Thymus (tissue), 11 donors: ENCODE results near the gene HAUS8. TPM values are rescaled to one million over a fixed set of nuclear protein-coding genes. Genes with fewer than 3 reads are reported as not detected.

ENCODE experiments used
- DNase-seq, 9 donors: peaks; one replicate each; pipeline ENCODE4 v3.0.0-alpha.2; 2013; ENCODE audit warnings: low spot score in 9 of 9, low read depth in 6 of 9, missing footprints in 1 of 9
- H3K27ac ChIP-seq, 2 donors: one replicate each; pipeline ENCODE4 v1.5.1; 2013; ENCODE audit warnings: control low read depth in 1 of 2, low read depth in 1 of 2, low read length in 1 of 2, mild to moderate bottlenecking in 1 of 2, moderate library complexity in 1 of 2
- H3K27me3 ChIP-seq, 2 donors: one replicate each; pipeline ENCODE4 v1.5.1; 2013; ENCODE audit warnings: low read length in 1 of 2; ENCODE audit not compliant: control insufficient read depth in 2 of 2, insufficient read depth in 1 of 2
- H3K36me3 ChIP-seq, 2 donors: one replicate each; pipeline ENCODE4 v1.5.1; 2013; ENCODE audit warnings: low read length in 1 of 2, mild to moderate bottlenecking in 1 of 2, moderate library complexity in 1 of 2; ENCODE audit not compliant: control insufficient read depth in 2 of 2, insufficient read depth in 2 of 2
- H3K4me1 ChIP-seq, 2 donors: one replicate each; pipeline ENCODE4 v1.5.1; 2013; ENCODE audit warnings: low read length in 2 of 2; ENCODE audit not compliant: control insufficient read depth in 2 of 2, insufficient read depth in 2 of 2
- H3K4me3 ChIP-seq, 2 donors: one replicate each; pipeline ENCODE4 v1.5.1; 2013; ENCODE audit warnings: low read length in 2 of 2, control low read depth in 1 of 2, mild to moderate bottlenecking in 1 of 2
- H3K9me3 ChIP-seq, 2 donors: one replicate each; pipeline ENCODE4 v1.5.1; 2013; ENCODE audit warnings: low read length in 1 of 2, mild to moderate bottlenecking in 1 of 2; ENCODE audit not compliant: control insufficient read depth in 2 of 2, insufficient read depth in 1 of 2
- WGBS: extraction: QIAGEN DNeasy Blood & Tissue Kit; methylation state at CpG from one replicate; pipeline ENCODE4 v1.1.7; 2013; 5-methylcytosine and 5-hydroxymethylcytosine counted together
- polyA plus RNA-seq: library from polyadenylated mRNA; stranded (reverse); fragments of 200-250 nt; gene quantifications from one replicate; pipeline ENCODE4 v1.2.3, GENCODE V29; 2013
- total RNA-seq: library from RNA; stranded (reverse); fragments of 120-200 nt; gene quantifications from one replicate; pipeline ENCODE4 v1.2.4, GENCODE V29; 2013
- donor health status: healthy.

The HAUS8 gene
- total and polyA plus RNA-seq, 2 donors = 12.8 to 19.5 TPM

DNA sequence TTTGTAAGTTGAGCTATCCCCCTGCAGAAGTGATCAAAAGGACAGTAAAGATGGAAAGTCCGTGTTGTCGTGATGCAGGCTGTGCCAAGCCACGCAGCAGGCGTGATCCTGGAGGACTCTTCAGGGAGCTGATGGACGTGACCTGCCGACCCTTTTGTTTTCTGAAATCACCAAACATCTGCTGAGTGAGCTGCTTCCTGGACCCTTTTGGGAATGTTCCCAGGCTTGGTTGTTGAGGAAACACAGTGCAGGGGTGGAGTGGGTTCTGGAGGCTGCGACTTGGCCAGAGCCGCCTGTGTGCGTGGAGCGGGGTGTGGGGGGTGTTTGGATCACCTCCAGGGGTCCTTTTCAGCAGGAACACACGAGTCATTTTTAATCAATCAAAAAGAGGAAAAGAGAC lies 33.3 kb downstream of the HAUS8 start:
- H3K4me3 ChIP-seq = no peak overlapping the region
- peaks cover 0 to 6% of the 10 kb centered on the region in 2 donors for H3K27me3 ChIP-seq
- H3K9me3 ChIP-seq = no peaks in the 10 kb centered on the region
- H3K36me3 ChIP-seq = no peaks in the 10 kb centered on the region
- no peak overlapping the region for H3K27ac ChIP-seq
- H3K4me1 ChIP-seq = no peaks in the 10 kb centered on the region
- DNase-seq = no peak
- WGBS = 53% methylated on average over 11 of the region's 11 CpGs

DNA sequence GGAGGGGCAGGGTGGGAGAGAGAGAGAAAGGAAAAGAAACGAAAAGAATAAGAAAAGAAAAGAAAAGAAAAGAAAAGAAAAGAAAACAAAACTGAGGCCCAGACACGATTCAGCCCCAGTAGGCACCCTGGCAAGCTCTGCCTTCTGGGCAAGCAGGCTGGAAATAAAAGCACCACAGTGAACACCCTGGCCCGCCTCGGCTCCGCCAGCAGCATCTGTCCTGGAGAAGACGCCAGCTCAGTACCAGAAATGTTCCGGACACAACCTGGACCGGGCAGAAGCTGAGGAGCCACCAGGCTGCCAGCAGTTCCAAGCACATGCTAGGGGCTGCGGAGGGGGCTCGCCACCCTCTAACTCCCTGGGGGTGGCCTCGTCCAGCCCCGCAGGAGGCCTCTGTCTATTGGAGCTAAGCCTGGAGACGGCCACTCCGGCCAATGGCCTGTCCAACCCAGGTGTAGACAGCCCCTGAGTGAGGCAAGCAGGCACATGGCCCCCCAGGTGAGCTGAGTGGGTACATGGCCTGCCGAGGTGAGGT lies 37.2 kb downstream of the HAUS8 start:
- no peaks in the 10 kb centered on the region for H3K9me3 ChIP-seq
- 89% methylated on average over 15 of the region's 15 CpGs for WGBS
- peaks cover 0 to 8% of the 10 kb centered on the region in 2 donors for H3K27me3 ChIP-seq
- no peak overlapping the region for H3K4me3 ChIP-seq
- no peak for DNase-seq
- no peaks in the 10 kb centered on the region for H3K36me3 ChIP-seq
- H3K4me1 ChIP-seq = peaks cover 0 to 2% of the 10 kb centered on the region in 2 donors
- no peak overlapping the region for H3K27ac ChIP-seq

DNA sequence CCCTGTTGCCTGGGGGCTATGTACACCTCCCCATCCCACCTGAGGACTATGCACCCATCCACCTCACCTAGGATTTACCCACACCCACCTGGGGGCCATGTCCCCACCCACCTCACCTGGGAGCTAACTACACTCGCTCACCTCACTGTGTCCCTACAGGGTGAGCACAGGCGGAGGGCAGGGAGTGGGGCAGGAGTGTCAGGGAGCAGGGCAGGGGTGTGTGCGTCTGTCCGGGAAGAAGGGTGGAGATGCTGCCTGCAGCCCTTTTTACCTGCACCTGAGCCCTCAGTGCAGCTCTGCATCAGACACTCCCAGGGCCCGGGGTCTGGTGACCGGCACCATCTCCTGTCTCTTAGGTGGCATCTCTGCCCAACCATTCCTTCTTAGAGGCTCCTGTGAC lies 38.1 kb downstream of the HAUS8 start:
- Histone ChIP-seq H3K9me3 (no peaks in the 10 kb centered on the region), H3K27me3 (peaks cover 0 to 7% of the 10 kb centered on the region in 2 donors), H3K4me1 (peaks cover 0 to 2% of the 10 kb centered on the region in 2 donors), H3K27ac (no peak overlapping the region), H3K36me3 (no peaks in the 10 kb centered on the region), H3K4me3 (no peak overlapping the region)
- 90% methylated on average over 6 of the region's 6 CpGs for WGBS
- DNase-seq = no peak

DNA sequence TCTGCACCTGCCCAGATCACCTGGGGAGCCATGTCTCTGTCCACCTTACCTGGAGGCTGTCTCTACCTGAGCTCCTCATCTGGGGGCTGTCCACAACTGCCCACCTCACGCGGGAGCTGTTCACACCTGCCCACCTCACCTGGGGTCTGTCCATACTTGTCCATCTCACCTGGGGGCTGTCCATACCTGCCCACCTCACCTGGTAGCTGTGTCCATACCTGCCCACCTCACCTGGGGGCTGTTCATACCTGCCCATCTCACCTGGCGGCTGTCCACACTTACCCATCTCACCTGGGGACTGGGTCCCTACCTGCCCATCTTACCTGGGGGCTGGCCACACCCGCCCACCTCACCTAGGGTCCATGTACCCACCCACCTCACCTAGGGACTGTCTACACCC lies 38.6 kb downstream of the HAUS8 start:
- H3K4me3 ChIP-seq = no peak overlapping the region
- no peaks in the 10 kb centered on the region for H3K36me3 ChIP-seq
- H3K27me3 ChIP-seq = peaks cover 0 to 2% of the 10 kb centered on the region in 2 donors
- no peak for DNase-seq
- no peak overlapping the region for H3K27ac ChIP-seq
- no peaks in the 10 kb centered on the region for H3K9me3 ChIP-seq
- H3K4me1 ChIP-seq = peaks cover 0 to 2% of the 10 kb centered on the region in 2 donors
- WGBS = 96% methylated on average over 4 of the region's 4 CpGs

DNA sequence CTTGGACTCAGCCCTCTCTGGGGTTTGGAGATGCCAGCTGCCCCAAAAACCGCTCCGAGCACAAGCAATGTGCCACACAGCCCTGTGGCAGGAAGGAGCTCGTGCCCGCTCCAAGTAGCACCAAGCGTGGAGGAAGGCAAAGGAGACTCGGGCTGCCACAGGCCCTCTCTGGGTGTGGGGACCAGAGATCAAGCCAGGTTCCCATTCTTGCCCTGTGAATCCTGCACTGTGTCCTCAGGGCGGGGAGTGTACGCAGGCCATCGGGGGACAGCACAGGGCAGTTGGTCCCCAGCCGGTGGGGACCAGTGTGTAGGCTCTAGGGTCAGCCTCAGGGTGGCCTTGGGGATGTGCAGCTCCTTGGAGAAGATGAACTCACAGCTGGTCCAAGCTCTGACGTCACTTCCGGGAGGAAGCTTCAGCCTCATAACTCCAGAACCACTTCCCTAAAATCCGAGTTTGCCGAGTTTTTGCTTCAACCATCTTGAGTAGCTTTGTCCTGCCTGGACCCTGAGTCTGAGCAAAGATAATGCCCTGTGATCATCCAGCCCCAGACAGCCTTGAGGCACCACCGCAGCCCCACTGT lies 39.3 kb downstream of the HAUS8 start:
- Histone ChIP-seq H3K4me3 (no peak overlapping the region), H3K9me3 (no peaks in the 10 kb centered on the region), H3K4me1 (peaks cover 0 to 2% of the 10 kb centered on the region in 2 donors), H3K27me3 (peaks cover 0 to 2% of the 10 kb centered on the region in 2 donors), H3K27ac (no peak overlapping the region), H3K36me3 (no peaks in the 10 kb centered on the region)
- WGBS = 77% methylated on average over 15 of the region's 15 CpGs
- peak in 1 of 9 donors; percentile 17 for DNase-seq

DNA sequence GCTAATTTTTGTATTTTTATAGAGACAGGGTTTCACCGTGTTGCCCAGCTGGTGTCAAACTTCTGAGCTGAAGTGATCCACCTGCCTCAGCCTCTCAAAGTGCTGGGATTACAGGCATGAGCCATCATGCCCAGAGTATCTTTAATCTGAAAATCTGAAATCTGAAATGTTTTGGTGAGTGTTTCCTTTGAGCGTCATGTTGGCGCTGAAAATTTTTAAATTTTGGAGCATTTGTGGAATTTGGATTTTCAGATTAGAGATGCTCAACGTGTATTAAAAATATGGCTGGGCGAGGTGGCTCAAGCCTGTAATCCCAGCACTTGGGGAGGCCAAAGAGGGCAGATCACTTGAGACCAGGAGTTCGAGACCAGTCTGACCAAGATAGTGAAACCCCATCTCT lies 43.5 kb downstream of the HAUS8 start:
- 93% methylated on average over 6 of the region's 6 CpGs for WGBS

DNA sequence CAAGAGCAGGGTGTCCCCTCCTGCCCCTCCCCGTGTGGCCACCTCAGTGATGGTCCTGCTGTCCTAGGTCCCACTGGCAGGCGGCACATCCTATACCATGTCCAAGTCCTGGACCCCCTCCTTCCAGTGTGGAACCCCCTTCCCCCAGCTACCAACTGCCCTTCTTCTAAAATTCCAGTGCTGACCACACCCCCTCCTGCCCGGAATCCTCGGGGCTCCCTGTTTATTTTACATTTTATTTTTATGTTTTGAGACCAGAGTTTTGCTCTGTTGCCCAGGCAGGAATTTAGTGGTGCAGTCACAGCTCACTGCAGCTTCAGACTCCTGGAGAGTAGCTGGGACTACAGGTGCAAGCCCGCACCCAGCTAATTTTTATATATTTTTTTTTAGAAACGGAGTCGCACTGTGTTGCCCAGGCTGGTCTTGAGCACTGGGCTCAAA lies 47.7 kb downstream of the HAUS8 start:
- WGBS = 66% methylated on average over 7 of the region's 7 CpGs
- Histone ChIP-seq H3K27ac (no peak overlapping the region), H3K4me1 (no peaks in the 10 kb centered on the region), H3K27me3 (peaks cover 28 to 46% of the 10 kb centered on the region in 2 donors), H3K36me3 (no peaks in the 10 kb centered on the region), H3K4me3 (no peak overlapping the region), H3K9me3 (peaks cover 0 to 7% of the 10 kb centered on the region in 2 donors)
- DNase-seq = no peak

More for the DNA sequence above, 43.5 kb downstream of the HAUS8 start:
- peaks cover 11 to 25% of the 10 kb centered on the region in 2 donors for H3K27me3 ChIP-seq
- peaks cover 0 to 2% of the 10 kb centered on the region in 2 donors for H3K4me1 ChIP-seq
- H3K27ac ChIP-seq = no peak overlapping the region
- H3K4me3 ChIP-seq = no peak overlapping the region
- H3K36me3 ChIP-seq = no peaks in the 10 kb centered on the region
- no peak for DNase-seq
- no peaks in the 10 kb centered on the region for H3K9me3 ChIP-seq

DNA sequence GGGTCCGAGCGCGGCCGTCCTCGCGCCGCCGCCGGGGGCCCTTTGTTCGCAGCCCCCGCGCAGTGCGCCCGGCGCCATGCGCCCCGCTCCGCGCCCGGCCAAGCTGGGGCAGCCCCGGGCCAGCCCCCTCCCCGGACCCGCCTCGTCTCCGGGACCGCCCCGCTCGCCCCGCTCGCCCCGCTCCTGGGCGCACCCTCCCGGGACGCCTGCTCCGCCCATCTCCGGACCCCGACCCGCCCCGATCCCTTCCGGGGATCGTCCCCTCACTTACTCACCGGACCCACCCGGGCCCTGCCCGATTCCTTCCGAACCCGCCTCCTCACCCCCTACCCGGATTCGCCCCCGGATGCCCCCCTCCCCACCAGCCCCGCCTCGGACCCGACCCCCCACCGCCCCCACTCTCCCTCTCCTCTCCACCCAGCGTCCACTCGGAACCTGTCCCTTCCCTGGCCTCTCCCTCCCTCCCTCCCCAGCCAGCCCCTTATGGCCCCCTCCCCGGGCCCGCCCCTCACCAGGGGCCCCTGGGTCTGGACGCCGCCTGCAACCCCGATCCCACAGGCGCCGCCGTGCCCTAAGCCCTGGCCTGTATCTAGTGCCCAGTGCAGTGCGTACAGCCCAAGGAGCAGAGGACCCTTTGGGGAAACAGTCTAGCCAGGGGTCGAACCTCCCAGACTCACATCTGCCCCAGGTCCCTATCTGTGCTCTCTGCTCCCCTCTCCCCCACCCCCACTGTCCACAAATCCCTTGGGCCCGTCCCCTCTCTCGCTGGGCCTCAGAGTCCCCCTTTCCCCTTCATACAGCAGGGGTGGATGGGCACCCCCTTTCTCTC lies 48.3 kb downstream of the HAUS8 start, which contains the start of gene CPAMD8:
TSS of gene CPAMD8 (minus strand) at position 105 of the 829 bp plus-strand sequence. CDS start 168 bp downstream, outside the sequence.
- peak within 1 kb of the TSS in 1 of 2 donors; percentile 23 for H3K4me3 ChIP-seq
- DNase-seq = no peak
- H3K27ac ChIP-seq = no peak within 1 kb of the TSS

More for the DNA sequence above, 48.3 kb downstream of the HAUS8 start, which contains the start of gene CPAMD8:
- Histone ChIP-seq H3K4me1 (no peaks in the 10 kb centered on the region), H3K36me3 (no peaks in the 10 kb centered on the region), H3K27me3 (peaks cover 28 to 48% of the 10 kb centered on the region in 2 donors), H3K9me3 (peaks cover 0 to 12% of the 10 kb centered on the region in 2 donors)
- 20% methylated on average over 67 of the region's 67 CpGs for WGBS
